ENCODE measurements around the gene LUC7L3.
"Not testable (repeated sequence)": the region's sequence is repeated elsewhere in the genome, so short reads cannot be mapped to it uniquely, and the experiment has no call there.

The LUC7L3 gene

DNA sequence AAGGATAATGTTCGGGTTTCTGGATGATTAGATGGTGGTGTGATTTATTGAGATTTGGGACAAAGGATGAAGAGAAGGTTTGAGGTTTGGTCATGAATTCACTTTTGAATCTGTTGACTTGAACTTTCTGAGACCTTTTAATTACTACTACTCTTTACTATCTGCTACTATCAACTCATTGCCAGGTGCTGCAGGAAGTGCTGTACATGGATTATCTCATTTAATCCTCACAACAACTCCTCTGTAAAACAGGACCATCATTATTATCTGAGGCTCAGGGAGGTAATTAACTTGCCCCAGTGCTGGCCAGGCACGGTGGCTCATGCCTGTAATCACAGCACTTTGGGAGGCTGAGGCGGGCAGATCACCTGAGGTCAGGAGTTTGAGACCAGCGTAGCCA lies 8.8 kb upstream of the LUC7L3 start:
- DNase-seq, result no peak

GRCh38 chr17:50712641-50713040 lies 6.8 kb upstream of the LUC7L3 start:
- no peak for DNase-seq

DNA sequence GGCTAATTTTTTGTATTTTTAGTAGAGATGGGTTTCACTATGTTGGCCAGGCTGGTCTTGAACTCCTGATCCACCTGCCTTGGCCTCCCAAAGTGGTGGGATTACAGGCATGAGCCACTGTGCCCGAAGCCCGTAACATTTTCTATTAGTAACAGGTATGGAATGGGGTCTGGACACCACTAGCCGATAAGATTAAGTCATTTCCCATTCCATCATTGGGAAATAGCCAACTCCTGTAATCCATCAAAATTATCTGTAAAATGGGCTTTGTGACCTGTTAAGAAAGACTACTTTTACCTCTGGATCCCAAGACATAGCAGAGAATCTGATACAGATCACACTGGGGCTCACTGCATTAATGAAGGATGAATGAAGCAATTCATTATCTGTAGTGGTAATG lies 3.9 kb upstream of the LUC7L3 start:
- no peak for DNase-seq

DNA sequence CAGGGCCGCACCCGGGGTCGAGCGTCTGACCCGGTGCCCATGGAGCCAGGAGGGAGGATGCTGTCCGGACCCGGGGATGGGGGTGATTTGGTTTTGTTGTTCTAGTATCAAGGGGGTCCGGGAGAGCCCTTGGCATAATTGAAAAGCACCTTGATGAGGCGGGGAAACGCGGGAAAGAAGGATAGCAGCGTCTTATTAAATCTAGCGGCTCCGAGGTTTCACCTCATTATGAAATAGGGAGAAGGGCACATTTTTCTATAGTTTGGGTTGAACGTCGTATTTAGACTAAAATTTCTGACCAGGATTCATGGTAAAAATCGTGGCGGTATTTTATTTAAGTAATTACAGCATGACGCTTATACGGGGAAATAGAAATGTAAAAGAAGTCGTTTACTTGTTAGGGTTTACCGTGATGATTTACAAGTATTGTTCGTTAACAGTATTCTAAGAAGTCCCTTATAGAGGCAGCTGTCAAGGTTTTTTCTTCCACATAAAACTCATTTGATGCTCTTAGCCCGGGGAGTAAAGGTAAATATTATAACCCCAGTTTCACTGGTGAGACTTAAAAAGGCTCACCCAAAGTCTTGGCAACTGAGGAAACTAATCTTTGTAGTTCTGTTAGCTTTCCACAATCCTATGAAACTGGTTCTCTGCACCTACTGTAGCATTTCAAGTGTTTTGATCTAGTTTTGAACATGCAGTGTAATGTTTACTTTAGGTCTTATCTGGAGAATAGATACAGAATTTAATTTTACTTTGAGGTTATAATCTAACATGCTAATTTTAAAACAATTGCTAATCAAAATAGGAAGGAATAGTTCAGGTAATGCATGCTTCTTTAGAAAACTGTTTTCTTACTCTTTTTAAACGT lies 756 bp downstream of the LUC7L3 start:
- no peak for DNase-seq

DNA sequence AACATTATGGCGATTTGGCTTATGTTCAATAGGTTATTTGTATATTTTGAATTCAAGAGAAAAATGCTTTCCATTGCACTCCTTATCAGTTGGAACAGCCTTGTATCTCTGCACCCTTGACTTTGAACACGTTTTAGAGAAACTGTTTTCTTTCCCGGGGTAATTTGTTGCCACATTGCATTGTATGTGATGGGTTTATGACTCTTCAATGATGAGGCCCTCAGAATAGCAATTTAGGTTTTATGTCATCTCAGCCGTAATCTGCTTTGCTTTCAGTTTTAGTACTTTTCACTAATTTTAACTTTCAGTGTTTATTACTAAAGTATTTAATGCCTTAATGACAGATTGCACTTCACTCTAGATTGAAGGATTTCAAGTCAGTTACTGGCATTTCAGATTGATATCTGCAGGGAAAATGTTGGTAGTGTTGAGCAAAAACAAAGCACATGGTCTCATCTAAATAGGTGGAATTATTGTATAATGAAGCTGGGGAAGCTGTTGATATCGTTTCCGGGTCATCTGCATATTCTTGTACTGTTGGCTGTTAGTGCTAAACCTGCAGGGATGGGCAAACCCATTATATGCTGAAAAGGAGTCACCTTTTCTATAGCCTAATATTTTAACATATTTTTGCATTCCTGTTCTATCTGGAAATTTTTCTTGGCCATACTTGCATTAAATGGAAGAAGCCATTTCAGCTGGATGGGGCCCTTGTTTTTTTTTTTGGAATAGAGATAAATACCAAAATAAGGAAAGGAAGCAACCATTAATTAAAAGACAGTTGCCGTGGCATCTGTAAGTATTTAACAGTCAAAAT lies 2.0 kb downstream of the LUC7L3 start:
- no peak for DNase-seq

DNA sequence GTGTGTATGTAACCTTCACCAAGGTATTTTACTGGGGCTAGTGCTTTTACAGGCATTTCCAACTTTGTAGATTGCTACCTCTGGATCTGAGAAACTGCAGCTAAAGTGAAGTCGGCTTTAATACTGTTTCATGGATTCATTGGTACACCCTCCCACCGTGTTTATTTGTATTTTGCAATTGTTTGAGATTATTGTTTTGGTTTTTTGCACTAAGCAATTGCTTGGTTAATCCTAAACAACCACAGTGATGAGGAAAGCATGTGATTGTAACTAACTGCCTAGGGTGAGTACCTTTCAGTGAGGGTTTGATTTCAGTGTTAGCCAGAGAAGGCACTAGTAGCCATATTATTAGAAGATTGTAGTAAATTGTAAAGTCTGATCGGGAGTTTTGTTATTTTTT lies 3.3 kb downstream of the LUC7L3 start:
- DNase-seq, result no peak

- not testable (repeated sequence) for DNase-seq
These were observed 5.2 kb downstream of the LUC7L3 start for GRCh38 chr17:50724622-50725021.

DNA sequence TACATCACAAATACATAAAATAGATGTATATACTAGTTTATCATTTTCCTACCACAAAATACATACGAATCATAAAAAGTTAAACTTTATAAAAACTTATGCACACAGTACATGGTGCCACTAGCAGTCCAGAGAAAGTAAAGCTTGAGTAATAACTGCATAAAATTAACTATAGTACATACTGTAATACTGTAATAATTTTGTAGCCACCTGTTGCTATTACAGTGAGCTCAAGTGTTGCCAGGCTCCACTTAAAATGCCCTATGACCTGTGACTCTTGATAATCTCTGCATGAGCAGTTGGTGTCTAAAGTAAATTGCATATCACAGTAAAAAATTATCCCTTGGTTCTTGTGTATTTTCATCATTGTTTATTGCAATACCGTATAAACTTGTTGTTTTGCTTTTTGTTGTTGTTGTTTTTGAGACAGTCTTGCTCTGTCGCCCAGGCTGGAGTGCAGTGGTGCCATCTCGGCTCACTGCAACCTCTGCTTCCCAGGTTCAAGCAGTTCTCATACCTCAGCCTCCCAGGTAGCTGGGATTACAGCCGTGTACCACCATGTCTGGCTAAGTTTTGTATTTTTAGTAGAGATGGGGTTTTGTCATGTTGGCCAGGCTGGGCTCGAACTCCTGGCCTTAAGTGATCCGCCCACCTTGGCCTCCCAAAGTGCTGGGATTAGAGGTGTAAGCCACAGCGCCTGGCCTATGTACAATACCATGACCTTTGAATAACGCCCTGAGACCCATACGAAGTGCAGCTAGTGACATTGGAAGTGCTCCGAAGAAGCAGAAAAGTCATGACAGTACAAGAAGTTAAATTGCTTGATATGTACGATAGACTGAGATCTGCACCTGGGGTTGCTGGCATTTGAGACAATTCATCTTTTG lies 6.6 kb downstream of the LUC7L3 start:
- DNase-seq, result no peak

GRCh38 chr17:50728112-50728429 lies 8.7 kb downstream of the LUC7L3 start:
- DNase-seq, result no peak

- DNase-seq, result no peak
These were observed 9.7 kb downstream of the LUC7L3 start for GRCh38 chr17:50728881-50729765.

DNA sequence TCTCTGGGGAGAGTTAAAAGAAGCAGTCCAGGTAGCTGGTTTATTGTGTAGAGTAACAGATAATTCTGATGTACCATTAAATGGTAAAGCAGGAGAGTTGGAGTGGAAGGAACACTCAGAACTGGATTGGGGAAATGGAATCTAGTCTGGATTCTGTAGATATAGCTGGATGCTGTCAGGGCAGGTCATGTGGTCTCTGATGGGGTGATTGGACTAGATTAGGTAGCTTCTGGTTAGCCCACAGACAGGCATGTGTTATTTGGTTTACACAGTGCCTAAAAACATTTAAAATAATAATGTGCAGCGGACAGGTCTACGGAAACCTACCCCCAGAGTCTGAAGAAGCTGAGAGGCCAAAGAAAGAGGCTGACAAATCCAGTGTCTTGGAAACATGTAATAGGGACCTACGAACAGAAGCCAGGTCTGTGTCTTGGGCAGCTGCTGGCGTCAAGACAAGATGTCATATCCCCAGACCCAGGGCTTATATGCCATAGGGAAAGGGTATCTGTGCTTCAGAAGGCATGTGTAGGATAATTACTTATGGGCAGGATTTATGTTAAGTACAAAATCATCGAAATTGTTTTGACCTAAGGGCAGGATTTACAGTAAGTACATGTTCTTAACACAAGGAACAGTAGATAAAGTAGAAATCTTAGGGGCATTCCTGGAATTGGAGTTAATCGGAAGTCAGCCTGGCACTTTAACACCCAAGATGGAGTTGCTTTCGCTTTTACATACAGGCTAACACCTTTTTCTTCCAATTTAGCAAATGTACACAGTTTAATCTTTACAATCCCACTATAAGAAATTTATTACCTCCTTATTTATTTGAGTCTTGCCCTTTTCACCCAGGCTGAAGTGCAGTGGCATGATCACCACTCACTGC lies 12.4 kb downstream of the LUC7L3 start:
- DNase-seq, result no peak

GRCh38 chr17:50735287-50735686 lies 15.9 kb downstream of the LUC7L3 start:
- DNase-seq, result no peak

- no peak for DNase-seq
These were observed 17.8 kb downstream of the LUC7L3 start for GRCh38 chr17:50737118-50737698.

GRCh38 chr17:50739098-50739497 lies 19.7 kb downstream of the LUC7L3 start:
- DNase-seq, result no peak

GRCh38 chr17:50745631-50746030 lies 26.2 kb downstream of the LUC7L3 start:
- no peak for DNase-seq

- DNase-seq, result no peak
These were observed 29.8 kb downstream of the LUC7L3 start for GRCh38 chr17:50749245-50749644.

DNA sequence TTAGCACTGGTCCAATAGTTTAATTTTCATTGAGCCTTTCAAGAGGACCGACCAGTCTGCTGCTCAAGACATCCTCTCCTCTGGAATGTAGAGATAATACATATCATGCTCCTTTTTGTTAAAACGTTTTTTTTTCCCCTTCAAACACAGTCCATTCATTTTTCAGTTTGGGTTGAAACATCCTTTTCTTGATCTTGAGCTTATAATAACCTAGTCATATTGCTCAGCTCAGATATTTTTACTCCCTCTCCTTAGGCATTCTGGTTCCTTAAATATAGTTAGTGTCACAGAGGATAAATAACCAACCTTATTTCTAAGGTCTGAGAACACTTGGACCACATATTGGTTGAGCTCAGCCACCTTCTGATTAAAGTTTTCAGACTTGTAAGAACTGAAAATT lies 35.1 kb downstream of the LUC7L3 start:
- no peak for DNase-seq

DNA sequence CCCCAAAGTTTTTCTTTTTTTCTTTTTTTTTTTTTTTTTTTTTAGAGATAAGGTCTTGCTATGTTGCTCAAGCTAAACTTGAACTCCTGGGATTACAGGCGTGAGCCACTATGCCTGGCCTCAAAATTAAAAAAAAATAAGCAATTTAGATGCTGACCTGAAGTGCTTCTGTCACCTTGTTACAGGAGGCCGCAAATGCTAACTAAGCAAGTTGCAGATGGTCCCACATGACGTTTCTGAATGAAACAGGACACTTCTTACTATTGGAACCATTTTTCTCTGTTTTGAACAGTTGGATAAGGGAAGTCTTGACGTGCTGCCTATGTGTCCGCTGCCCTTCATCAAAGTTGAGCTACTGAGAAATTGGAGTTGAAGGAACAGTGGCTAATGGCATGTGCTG lies 39.1 kb downstream of the LUC7L3 start:
- DNase-seq, result no peak

DNA sequence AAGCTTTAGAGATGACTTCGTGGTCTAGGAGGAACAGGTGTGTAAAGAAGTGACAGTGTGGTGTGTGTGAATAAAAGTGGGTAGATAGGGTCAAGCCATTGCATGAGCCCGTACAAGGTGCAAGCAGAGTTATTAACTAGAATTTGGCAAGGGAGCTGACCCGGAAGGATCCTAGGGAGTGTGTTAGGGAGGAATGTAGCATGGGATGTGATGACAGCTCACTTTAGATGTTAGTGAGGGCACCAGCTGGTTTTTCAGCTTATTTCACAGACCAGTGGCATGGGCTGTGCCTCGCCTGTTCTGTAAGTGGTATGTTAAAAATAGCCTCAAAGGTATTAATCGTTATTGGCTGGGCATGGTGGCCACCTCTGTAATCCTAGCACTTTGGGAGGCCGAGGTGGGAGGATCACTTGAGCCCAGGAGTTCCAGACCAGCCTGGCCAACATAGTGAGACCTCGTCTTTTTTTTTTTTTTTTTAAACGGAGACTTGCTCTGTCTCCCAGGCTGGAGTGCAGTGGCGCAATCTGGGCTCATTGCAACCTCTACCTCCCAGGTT lies 39.7 kb downstream of the LUC7L3 start:
- DNase-seq, result no peak

- no peak for DNase-seq
These were observed 42.8 kb downstream of the LUC7L3 start for GRCh38 chr17:50762177-50762576.

All from activated naive CD4-positive, alpha-beta T cell treated with anti-CD3 and anti-CD28 coated beads, Interleukin-2, amount 50 U/mL, for 16 hours (primary cell).